HepG2 (cell line): ENCODE data around the gene STAT6. TPM values are rescaled to one million over a fixed set of nuclear protein-coding genes. Genes with fewer than 3 reads are reported as not detected.

Experiments
- CEBPB ChIP-seq: IDR thresholded peaks from 2 replicates; pipeline ENCODE4 v1.6.1; 2011; ENCODE audit warnings: low read depth, low read length, improper control_type of control experiment, borderline replicate concordance
- HDAC6 ChIP-seq: fragments of 200-600 bp; sonication (generic); IDR thresholded peaks from 2 replicates; pipeline ENCODE4 v1.7.0; 2017; ENCODE audit warnings: mild to moderate bottlenecking, antibody characterized with exemption, low read length, low read depth
- NCOA5 ChIP-seq: sonication (generic); formaldehyde crosslinking; IDR thresholded peaks from 2 replicates; pipeline ENCODE4 v1.4.0; 2020; ENCODE audit warnings: missing genetic modification reagents
- PRDM10 ChIP-seq: sonication (generic); formaldehyde crosslinking; IDR thresholded peaks from 2 replicates; pipeline ENCODE4 v1.4.0; 2020; ENCODE audit warnings: low read depth, missing genetic modification reagents
- RFX1 ChIP-seq: fragments of 450-650 bp; IDR thresholded peaks from 2 replicates; pipeline ENCODE4 v1.6.1; 2017
- TGIF2 ChIP-seq: IDR thresholded peaks from 2 replicates; pipeline ENCODE4 v1.6.1; 2016; ENCODE audit warnings: control low read depth, missing compliant biosample characterization
- UBTF ChIP-seq: sonication (generic); formaldehyde crosslinking; IDR thresholded peaks from 2 replicates; pipeline ENCODE4 v1.4.0; 2020; ENCODE audit warnings: mild to moderate bottlenecking, missing genetic modification reagents
- ZBTB46 ChIP-seq: sonication (generic); formaldehyde crosslinking; IDR thresholded peaks from 2 replicates; pipeline ENCODE4 v1.4.0; 2020; ENCODE audit warnings: mild to moderate bottlenecking, missing genetic modification reagents, borderline replicate concordance
- ZKSCAN5 ChIP-seq: sonication (generic); formaldehyde crosslinking; IDR thresholded peaks from 2 replicates; pipeline ENCODE4 v1.5.1; 2020; ENCODE audit warnings: mild to moderate bottlenecking, missing genetic modification reagents
- ZNF121 ChIP-seq: sonication (generic); formaldehyde crosslinking; IDR thresholded peaks from 2 replicates; pipeline ENCODE4 v1.5.0; 2020; ENCODE audit warnings: mild to moderate bottlenecking, missing genetic modification reagents
- ZNF136 ChIP-seq: sonication (generic); formaldehyde crosslinking; IDR thresholded peaks from 2 replicates; pipeline ENCODE4 v1.8.1; 2022; ENCODE audit warnings: low read depth, mild to moderate bottlenecking, moderate library complexity, missing genetic modification reagents
- ZNF160 ChIP-seq: sonication (generic); formaldehyde crosslinking; IDR thresholded peaks from 2 replicates; pipeline ENCODE4 v1.8.0; 2022; ENCODE audit warnings: mild to moderate bottlenecking, inconsistent platforms, missing genetic modification reagents
- ZNF17 ChIP-seq: sonication (generic); formaldehyde crosslinking; IDR thresholded peaks from 2 replicates; pipeline ENCODE4 v1.5.0; 2020; ENCODE audit warnings: mild to moderate bottlenecking, missing genetic modification reagents
- ZNF430 ChIP-seq: sonication (generic); formaldehyde crosslinking; IDR thresholded peaks from 2 replicates; pipeline ENCODE4 v1.9.0; 2021; ENCODE audit warnings: mild to moderate bottlenecking, missing genetic modification reagents
- ZNF451 ChIP-seq: sonication (generic); formaldehyde crosslinking; IDR thresholded peaks from 2 replicates; pipeline ENCODE4 v1.5.0; 2020; ENCODE audit warnings: mild to moderate bottlenecking, missing genetic modification reagents
- ZNF512B ChIP-seq: sonication (generic); formaldehyde crosslinking; IDR thresholded peaks from 2 replicates; pipeline ENCODE4 v1.5.1; 2020; ENCODE audit warnings: missing genetic modification reagents, mild to moderate bottlenecking, borderline replicate concordance
- ZNF644 ChIP-seq: IDR thresholded peaks from 2 replicates; pipeline ENCODE4 v1.6.1; 2016; ENCODE audit warnings: low read depth
- ZSCAN22 ChIP-seq: sonication (generic); formaldehyde crosslinking; IDR thresholded peaks from 2 replicates; pipeline ENCODE4 v1.4.0; 2020; ENCODE audit warnings: mild to moderate bottlenecking, missing genetic modification reagents
- polyA plus RNA-seq, 8 experiments: library from polyadenylated mRNA; depleted of rRNA in 3 of 8; stranded (reverse) in 7 of 8; unstranded in 1 of 8; fragments of >200 nt; fragmentation: Illumina TruSeq in 4 of 8; extraction: Trizol in 4 of 8; gene quantifications; 2 replicates each; pipeline versions ENCODE4 v1.2.1 to v1.2.3, GENCODE V29; 2011 to 2016; ENCODE audit warnings: low read depth in 4 of 8, missing spikeins in 1 of 8, mixed read lengths in 1 of 8; ENCODE audit not compliant: insufficient read depth in 1 of 8
- total RNA-seq, 5 experiments: library from RNA; depleted of rRNA; stranded (reverse); fragments of >200 nt; fragmentation: Illumina TruSeq; extraction: Trizol; gene quantifications; 2 replicates each; pipeline ENCODE4 v1.2.3, GENCODE V29; 2016; ENCODE audit warnings: low read depth in 1 of 5

STAT6 gene
- total and polyA plus RNA-seq, 2 of the 13 experiments (the other 11 are each of a cell fraction or from before 2014, with no cell fraction given), result 28.0 to 62.2 TPM

- TF ChIP-seq ZBTB46 (CRISPR knock-in tag) (no peak), PRDM10 (0 out of 2 replicates have a peak, but pooled peaks have one; percentile 29), ZNF644 (CRISPR knock-in tag) (no peak), ZNF121 (CRISPR knock-in tag) (no peak), ZKSCAN5 (CRISPR knock-in tag) (no peak), CEBPB (0 out of 2 replicates have a peak, but pooled peaks have one; percentile 9), ZNF136 (CRISPR knock-in tag) (no peak), ZSCAN22 (CRISPR knock-in tag) (no peak), ZNF430 (CRISPR knock-in tag) (peak; percentile 69; the same call in 1 of the 2 replicates), ZNF17 (CRISPR knock-in tag) (no peak), UBTF (CRISPR knock-in tag) (peak; percentile 30; the same call in 1 of the 2 replicates), RFX1 (peak; percentile 92), TGIF2 (peak; percentile 80; the same call in 1 of the 2 replicates), ZNF512B (CRISPR knock-in tag) (no peak), ZNF160 (CRISPR knock-in tag) (no peak), NCOA5 (CRISPR knock-in tag) (no peak), HDAC6 (no peak), ZNF451 (CRISPR knock-in tag) (no peak)
These were observed 32.4 kb downstream of the STAT6 start, which contains the start of gene NEMP1 (continued) for GRCh38 chr12:57078519-57079404.
